GM12878 (cell line): Measurements from ENCODE around the gene ENTREP1. TPM values are rescaled to one million over a fixed set of nuclear protein-coding genes. Genes with fewer than 3 reads are reported as not detected.

Experiments
- ATAC-seq: fragments of 200-7000 bp; cut with Tn5 transposase; 3 replicates; pipeline ENCODE4 v1.9.1; 2020; ENCODE audit warnings: mild to moderate bottlenecking, moderate library complexity
- BruUV-seq: library from RNA; stranded (reverse); fragments of 400-500 nt; replicated peaks from 2 replicates; lab custom pipeline; 2021; lab: Mats Ljungman, UMichigan
- CTCF ChIA-PET: fragments of 300-600 bp; sonication (Branson Sonifier 250); formaldehyde crosslinking; extraction: SDS; loops from one replicate; lab custom pipeline; 2021; ENCODE audit warnings: inconsistent platforms; lab: Yijun Ruan, JAX
- POLR2A ChIA-PET: fragments of 350-600 bp; formaldehyde crosslinking; extraction: SDS; loops from one replicate; lab custom pipeline; 2021; ENCODE audit warnings: inconsistent platforms; lab: Charles Lee
- RAD21 ChIA-PET: fragments of 300-600 bp; sonication (Branson Sonifier 250); formaldehyde crosslinking; loops from one replicate; lab custom pipeline; 2023; ENCODE audit warnings: antibody characterized with exemption; ENCODE audit not compliant: unreplicated experiment; lab: Charles Lee
- SMC1A ChIA-PET: fragments of 300-600 bp; sonication (Branson Sonifier 250); formaldehyde crosslinking; loops from one replicate; lab custom pipeline; 2023; ENCODE audit not compliant: unreplicated experiment, uncharacterized antibody; lab: Charles Lee
- DNase-seq: peaks from one replicate; pipeline ENCODE4 v3.0.0-alpha.2; 2011; ENCODE audit warnings: low read depth, low spot score
- FAIRE-seq: peaks from 3 replicates; lab custom pipeline; 2011; peaks lifted over from hg19 to GRCh38; lab: Jason Lieb, UNC
- H2AFZ ChIP-seq: 2 replicates; pipeline ENCODE4 v1.6.0; 2011; ENCODE audit warnings: low read depth, low read length, control low read depth; ENCODE audit not compliant: control insufficient read depth
- H3K27ac ChIP-seq: 2 replicates; pipeline ENCODE4 v1.5.1; 2011; ENCODE audit warnings: control low read depth; ENCODE audit not compliant: control insufficient read depth, insufficient read depth
- H3K27me3 ChIP-seq, 2 experiments: replicated peaks in 1 of 2; 2 replicates each; pipeline versions ENCODE4 v1.6.0 to v1.6.1; 2011; ENCODE audit warnings: low read length in 1 of 2; ENCODE audit not compliant: control insufficient read depth in 2 of 2, insufficient read depth in 2 of 2
- H3K36me3 ChIP-seq, 2 experiments: 2 replicates each; pipeline ENCODE4 v1.5.1; 2011; ENCODE audit warnings: low read length in 1 of 2; ENCODE audit not compliant: control insufficient read depth in 2 of 2, insufficient read depth in 2 of 2
- H3K4me1 ChIP-seq: 2 replicates; pipeline ENCODE4 v1.6.1; 2011; ENCODE audit warnings: mild to moderate bottlenecking, low read length, moderate library complexity, mixed read lengths; ENCODE audit not compliant: control insufficient read depth, insufficient read depth
- H3K4me2 ChIP-seq: 2 replicates; pipeline ENCODE4 v1.6.0; 2011; ENCODE audit warnings: control low read depth; ENCODE audit not compliant: control insufficient read depth, insufficient read depth
- H3K4me3 ChIP-seq: fragments of 200-600 bp; sonication (generic); 2 replicates; pipeline ENCODE4 v1.5.1; 2016
- H3K79me2 ChIP-seq: 2 replicates; pipeline ENCODE4 v1.6.0; 2011; ENCODE audit warnings: low read length; ENCODE audit not compliant: control insufficient read depth, insufficient read depth
- H3K9ac ChIP-seq: 2 replicates; pipeline ENCODE4 v1.8.0; 2011; ENCODE audit warnings: low read length, control low read depth, mixed read lengths; ENCODE audit not compliant: control insufficient read depth, insufficient read depth
- H3K9me3 ChIP-seq: replicated peaks from 3 replicates; pipeline ENCODE4 v1.5.1; 2011; ENCODE audit warnings: mild to moderate bottlenecking, low read length; ENCODE audit not compliant: control insufficient read depth, insufficient read depth
- H4K20me1 ChIP-seq: 2 replicates; pipeline ENCODE4 v1.6.0; 2011; ENCODE audit not compliant: control insufficient read depth, insufficient read depth
- BCLAF1 ChIP-seq: fragments of 450-650 bp; IDR thresholded peaks from 2 replicates; pipeline ENCODE4 v1.6.1; 2017; ENCODE audit warnings: antibody characterized with exemption, mild to moderate bottlenecking, moderate library complexity
- E2F4 ChIP-seq: IDR thresholded peaks from 2 replicates; pipeline ENCODE4 v1.6.1; 2012; ENCODE audit warnings: low read depth, low read length, improper control_type of control experiment
- EGR1 ChIP-seq, 2 experiments: IDR thresholded peaks; 1 replicate in 1 of 2; 2 replicates in 1 of 2; pipeline ENCODE4 v1.6.1; 2011 to 2012; ENCODE audit warnings: low read depth in 2 of 2, low read length in 2 of 2, borderline replicate concordance in 1 of 2, mild to moderate bottlenecking in 1 of 2, moderate library complexity in 1 of 2
- HDAC2 ChIP-seq: fragments of 200-600 bp; sonication (generic); IDR thresholded peaks from 2 replicates; pipeline ENCODE4 v1.6.1; 2017
- MXI1 ChIP-seq: fragments of 150-350 bp; IDR thresholded peaks from 2 replicates; pipeline ENCODE4 v1.6.1; 2011; ENCODE audit warnings: low read depth, mild to moderate bottlenecking, inconsistent platforms, low read length, improper control_type of control experiment
- SIN3A ChIP-seq: IDR thresholded peaks from 2 replicates; pipeline ENCODE4 v1.6.1; 2012; ENCODE audit warnings: low read depth, low read length, improper control_type of control experiment
- SMC3 ChIP-seq: IDR thresholded peaks from 2 replicates; pipeline ENCODE4 v1.6.1; 2011; ENCODE audit warnings: low read length, improper control_type of control experiment, borderline replicate concordance
- WGBS: methylation state at CpG from one replicate; pipeline ENCODE4 v1.1.6; 2016; ENCODE audit warnings: low lambda C conversion rate; ENCODE audit not compliant: insufficient replicate concordance, insufficient coverage; ENCODE audit errors: missing lambda C conversion rate; 5-methylcytosine and 5-hydroxymethylcytosine counted together
- in situ Hi-C: fragments of 300-500 bp; cut with MboI; formaldehyde crosslinking; loops from 9 replicates; pipeline ENCODE4 v1.14.3; 2018; ENCODE audit warnings: mixed read lengths
- intact Hi-C: fragments of 100-400 bp; cut with micrococcal nuclease; formaldehyde crosslinking; loops from one replicate; pipeline ENCODE4 v1.14.2; 2022; ENCODE audit not compliant: unreplicated experiment
- polyA plus RNA-seq, 11 experiments: library from polyadenylated mRNA; depleted of rRNA in 4 of 11; unstranded in 6 of 11; stranded (reverse) in 5 of 11; fragments of >200 nt; fragmentation: Nextera tagmentation in 4 of 11; fragmentation: Illumina TruSeq in 1 of 11; extraction: Ambion mirVana in 4 of 11; extraction: Trizol in 1 of 11; gene quantifications; 1 replicate in 1 of 11; 2 replicates in 10 of 11; pipeline versions ENCODE4 v1.2.1 to v1.2.3, GENCODE V29; 2011 to 2016; ENCODE audit warnings: inconsistent platforms in 2 of 11, missing spikeins in 2 of 11, low read depth in 1 of 11
- total RNA-seq, 4 experiments: library from RNA; depleted of rRNA in 3 of 4; stranded (reverse); fragments of >200 nt in 3 of 4; fragmentation: Illumina TruSeq in 1 of 4; extraction: Trizol in 1 of 4; gene quantifications; 2 replicates each; pipeline versions ENCODE4 v1.2.1 to v1.2.3, GENCODE V29; 2013 to 2021

Gene ENTREP1
- total and polyA plus RNA-seq, 10 of the 15 experiments (the other 5 are each of a cell fraction or from before 2014, with no cell fraction given): not detected

- TF ChIP-seq BCLAF1 (no peak), MXI1 (no peak), HDAC2 (no peak), E2F4 (no peak)
Observed at GRCh38 chr9:69283003-69283402, 42.0 kb upstream of the ENTREP1 start (continued).

GRCh38 chr9:69292078-69292477, 32.9 kb upstream of the ENTREP1 start:
- H4K20me1 ChIP-seq: no peaks in the 10 kb centered on the region
- FAIRE-seq (no peak), DNase-seq (no peak), ATAC-seq (no peak)
- TF ChIP-seq EGR1 (IDR thresholded peaks at IDR 0.05; ENCODE audit: borderline replicate concordance in 1 of 2, low read depth in 2 of 2, low read length in 2 of 2): no peak
- TF ChIP-seq SMC3: no peak
- no peak for TF ChIP-seq SIN3A
- H3K9me3 ChIP-seq: no peaks in the 10 kb centered on the region
- H3K27ac ChIP-seq: no peak overlapping the region
- H2AFZ ChIP-seq: no peak overlapping the region
- no peak overlapping the region for H3K4me3 ChIP-seq
- H3K4me2 ChIP-seq: no peak overlapping the region
- no peak overlapping the region for H3K9ac ChIP-seq
- no TSS peak for BruUV-seq
- SMC1A ChIA-PET: no interaction called here
- CTCF ChIA-PET: no interaction called here
- no peaks in the 10 kb centered on the region for H3K4me1 ChIP-seq
- 41% methylated on average over 3 of the region's 3 CpGs for WGBS
- H3K36me3 ChIP-seq: no peaks in the 10 kb centered on the region
- H3K79me2 ChIP-seq: no peaks in the 10 kb centered on the region
- no peaks in the 10 kb centered on the region for H3K27me3 ChIP-seq
- intact Hi-C loops (no loop called here), in situ Hi-C loops (no loop called here)
- POLR2A ChIA-PET: no interaction called here
- RAD21 ChIA-PET: no interaction called here
